Jurkat, Clone E6-1 (cell line): ENCODE results near the gene MLKL.

ENCODE experiments used
- DNase-seq: peaks from one replicate; pipeline ENCODE4 v3.0.0-alpha.2; 2011; ENCODE audit warnings: low read depth, low spot score
- H3K4me3 ChIP-seq: 2 replicates; pipeline ENCODE4 v1.5.1; 2011; ENCODE audit warnings: mild to moderate bottlenecking, low read length, control low read depth, moderate library complexity

MLKL gene

GRCh38 chr16:74623214-74623838, 77.3 kb downstream of the MLKL start:
- peak; percentile 39 for DNase-seq
- no peak overlapping the region for H3K4me3 ChIP-seq

GRCh38 chr16:74622005-74622404, 78.7 kb downstream of the MLKL start:
- H3K4me3 ChIP-seq: no peak overlapping the region
- DNase-seq: no peak
